ENCODE results near the gene PACRG. TPM values are rescaled to one million over a fixed set of nuclear protein-coding genes. Genes with fewer than 3 reads are reported as not detected.

PACRG gene
- total and polyA plus RNA-seq, 2 experiments from 2014 or later, result 0.17 to 0.68 TPM

DNA sequence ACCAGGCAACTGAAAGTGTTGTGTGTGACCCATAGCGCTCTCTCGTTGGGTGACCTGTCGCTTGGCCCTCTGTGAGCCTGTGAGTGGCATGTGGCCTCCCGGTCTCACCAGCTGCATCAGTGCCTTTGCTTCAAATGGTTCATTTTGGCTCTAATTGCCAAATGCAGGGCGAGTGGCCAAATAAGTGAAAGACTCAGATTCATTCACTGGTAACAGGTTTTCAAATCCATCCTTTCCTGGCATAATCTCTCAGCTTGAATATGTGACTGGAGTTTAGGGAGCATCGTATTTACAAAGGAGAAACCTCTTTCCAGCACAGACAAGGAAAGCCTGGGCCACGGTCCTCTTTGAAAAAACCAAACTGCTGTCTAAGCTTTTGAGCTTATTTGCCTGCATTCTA lies 365.1 kb downstream of the PACRG start (continued):
- TF ChIP-seq, protein P1, sequence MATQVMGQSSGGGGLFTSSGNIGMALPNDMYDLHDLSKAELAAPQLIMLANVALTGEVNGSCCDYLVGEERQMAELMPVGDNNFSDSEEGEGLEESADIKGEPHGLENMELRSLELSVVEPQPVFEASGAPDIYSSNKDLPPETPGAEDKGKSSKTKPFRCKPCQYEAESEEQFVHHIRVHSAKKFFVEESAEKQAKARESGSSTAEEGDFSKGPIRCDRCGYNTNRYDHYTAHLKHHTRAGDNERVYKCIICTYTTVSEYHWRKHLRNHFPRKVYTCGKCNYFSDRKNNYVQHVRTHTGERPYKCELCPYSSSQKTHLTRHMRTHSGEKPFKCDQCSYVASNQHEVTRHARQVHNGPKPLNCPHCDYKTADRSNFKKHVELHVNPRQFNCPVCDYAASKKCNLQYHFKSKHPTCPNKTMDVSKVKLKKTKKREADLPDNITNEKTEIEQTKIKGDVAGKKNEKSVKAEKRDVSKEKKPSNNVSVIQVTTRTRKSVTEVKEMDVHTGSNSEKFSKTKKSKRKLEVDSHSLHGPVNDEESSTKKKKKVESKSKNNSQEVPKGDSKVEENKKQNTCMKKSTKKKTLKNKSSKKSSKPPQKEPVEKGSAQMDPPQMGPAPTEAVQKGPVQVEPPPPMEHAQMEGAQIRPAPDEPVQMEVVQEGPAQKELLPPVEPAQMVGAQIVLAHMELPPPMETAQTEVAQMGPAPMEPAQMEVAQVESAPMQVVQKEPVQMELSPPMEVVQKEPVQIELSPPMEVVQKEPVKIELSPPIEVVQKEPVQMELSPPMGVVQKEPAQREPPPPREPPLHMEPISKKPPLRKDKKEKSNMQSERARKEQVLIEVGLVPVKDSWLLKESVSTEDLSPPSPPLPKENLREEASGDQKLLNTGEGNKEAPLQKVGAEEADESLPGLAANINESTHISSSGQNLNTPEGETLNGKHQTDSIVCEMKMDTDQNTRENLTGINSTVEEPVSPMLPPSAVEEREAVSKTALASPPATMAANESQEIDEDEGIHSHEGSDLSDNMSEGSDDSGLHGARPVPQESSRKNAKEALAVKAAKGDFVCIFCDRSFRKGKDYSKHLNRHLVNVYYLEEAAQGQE (IDR thresholded peaks at IDR 0.05; ENCODE audit: unreplicated experiment), result no peak
- TF ChIP-seq ZNF114 (CRISPR knock-in tag; IDR thresholded peaks at IDR 0.05) (no peak), EZH2phosphoT487 (IDR thresholded peaks at IDR 0.05; ENCODE audit: unreplicated experiment) (no peak)
- TF ChIP-seq, protein P2, sequence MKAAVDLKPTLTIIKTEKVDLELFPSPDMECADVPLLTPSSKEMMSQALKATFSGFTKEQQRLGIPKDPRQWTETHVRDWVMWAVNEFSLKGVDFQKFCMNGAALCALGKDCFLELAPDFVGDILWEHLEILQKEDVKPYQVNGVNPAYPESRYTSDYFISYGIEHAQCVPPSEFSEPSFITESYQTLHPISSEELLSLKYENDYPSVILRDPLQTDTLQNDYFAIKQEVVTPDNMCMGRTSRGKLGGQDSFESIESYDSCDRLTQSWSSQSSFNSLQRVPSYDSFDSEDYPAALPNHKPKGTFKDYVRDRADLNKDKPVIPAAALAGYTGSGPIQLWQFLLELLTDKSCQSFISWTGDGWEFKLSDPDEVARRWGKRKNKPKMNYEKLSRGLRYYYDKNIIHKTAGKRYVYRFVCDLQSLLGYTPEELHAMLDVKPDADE (IDR thresholded peaks at IDR 0.05), result no peak

GRCh38 chr6:163094881-163095280 lies 367.1 kb downstream of the PACRG start:
- H4K20me1 ChIP-seq (replicated peaks; ENCODE audit: insufficient read depth), result no peaks in the 10 kb centered on the region
- no peak overlapping the region for H2AFZ ChIP-seq
- no peaks in the 10 kb centered on the region for H3K27me3 ChIP-seq (ENCODE audit: insufficient read depth)
- DNase-seq (ENCODE audit: low spot score) (no peak), ATAC-seq (no peak)
- no peak overlapping the region for H3K27ac Mint-ChIP-seq
- H3F3A ChIP-seq (replicated peaks; ENCODE audit: low read depth), result no peaks in the 10 kb centered on the region
- H3K4me2 ChIP-seq, result no peak overlapping the region
- no peaks in the 10 kb centered on the region for H3K79me2 ChIP-seq (replicated peaks; ENCODE audit: insufficient read depth)
- H3K9me2 ChIP-seq (ENCODE audit: insufficient read depth), result peaks cover 7% of the 10 kb centered on the region
- peaks cover 29% of the 10 kb centered on the region for H3K4me1 ChIP-seq (ENCODE audit: insufficient read depth)
- H3K36me3 ChIP-seq (ENCODE audit: insufficient read depth), result no peaks in the 10 kb centered on the region; the same call in 1 of the 2 replicates
- H3K4me1 Mint-ChIP-seq, result peaks cover 36% of the 10 kb centered on the region
- no peak overlapping the region for H3K4me3 ChIP-seq
- peaks cover 2% of the 10 kb centered on the region for H3K27me3 Mint-ChIP-seq (ENCODE audit: insufficient read depth, low read depth, poor library complexity)
- H3K4me3 Mint-ChIP-seq, result no peak overlapping the region
- H3K27ac ChIP-seq (ENCODE audit: low read depth), result no peak overlapping the region
- peaks cover 22% of the 10 kb centered on the region; the same call in 2 of the 3 replicates for H3K36me3 Mint-ChIP-seq (ENCODE audit: low read depth)
- peaks cover 18% of the 10 kb centered on the region for H3K9me3 Mint-ChIP-seq
- no peak for TF ChIP-seq EZH2 (IDR thresholded peaks at IDR 0.05; ENCODE audit: low read depth, unreplicated experiment)
- TF ChIP-seq CREB1 (CRISPR knock-in tag; IDR thresholded peaks at IDR 0.05; ENCODE audit: low read depth), result no peak
- TF ChIP-seq, protein P3, sequence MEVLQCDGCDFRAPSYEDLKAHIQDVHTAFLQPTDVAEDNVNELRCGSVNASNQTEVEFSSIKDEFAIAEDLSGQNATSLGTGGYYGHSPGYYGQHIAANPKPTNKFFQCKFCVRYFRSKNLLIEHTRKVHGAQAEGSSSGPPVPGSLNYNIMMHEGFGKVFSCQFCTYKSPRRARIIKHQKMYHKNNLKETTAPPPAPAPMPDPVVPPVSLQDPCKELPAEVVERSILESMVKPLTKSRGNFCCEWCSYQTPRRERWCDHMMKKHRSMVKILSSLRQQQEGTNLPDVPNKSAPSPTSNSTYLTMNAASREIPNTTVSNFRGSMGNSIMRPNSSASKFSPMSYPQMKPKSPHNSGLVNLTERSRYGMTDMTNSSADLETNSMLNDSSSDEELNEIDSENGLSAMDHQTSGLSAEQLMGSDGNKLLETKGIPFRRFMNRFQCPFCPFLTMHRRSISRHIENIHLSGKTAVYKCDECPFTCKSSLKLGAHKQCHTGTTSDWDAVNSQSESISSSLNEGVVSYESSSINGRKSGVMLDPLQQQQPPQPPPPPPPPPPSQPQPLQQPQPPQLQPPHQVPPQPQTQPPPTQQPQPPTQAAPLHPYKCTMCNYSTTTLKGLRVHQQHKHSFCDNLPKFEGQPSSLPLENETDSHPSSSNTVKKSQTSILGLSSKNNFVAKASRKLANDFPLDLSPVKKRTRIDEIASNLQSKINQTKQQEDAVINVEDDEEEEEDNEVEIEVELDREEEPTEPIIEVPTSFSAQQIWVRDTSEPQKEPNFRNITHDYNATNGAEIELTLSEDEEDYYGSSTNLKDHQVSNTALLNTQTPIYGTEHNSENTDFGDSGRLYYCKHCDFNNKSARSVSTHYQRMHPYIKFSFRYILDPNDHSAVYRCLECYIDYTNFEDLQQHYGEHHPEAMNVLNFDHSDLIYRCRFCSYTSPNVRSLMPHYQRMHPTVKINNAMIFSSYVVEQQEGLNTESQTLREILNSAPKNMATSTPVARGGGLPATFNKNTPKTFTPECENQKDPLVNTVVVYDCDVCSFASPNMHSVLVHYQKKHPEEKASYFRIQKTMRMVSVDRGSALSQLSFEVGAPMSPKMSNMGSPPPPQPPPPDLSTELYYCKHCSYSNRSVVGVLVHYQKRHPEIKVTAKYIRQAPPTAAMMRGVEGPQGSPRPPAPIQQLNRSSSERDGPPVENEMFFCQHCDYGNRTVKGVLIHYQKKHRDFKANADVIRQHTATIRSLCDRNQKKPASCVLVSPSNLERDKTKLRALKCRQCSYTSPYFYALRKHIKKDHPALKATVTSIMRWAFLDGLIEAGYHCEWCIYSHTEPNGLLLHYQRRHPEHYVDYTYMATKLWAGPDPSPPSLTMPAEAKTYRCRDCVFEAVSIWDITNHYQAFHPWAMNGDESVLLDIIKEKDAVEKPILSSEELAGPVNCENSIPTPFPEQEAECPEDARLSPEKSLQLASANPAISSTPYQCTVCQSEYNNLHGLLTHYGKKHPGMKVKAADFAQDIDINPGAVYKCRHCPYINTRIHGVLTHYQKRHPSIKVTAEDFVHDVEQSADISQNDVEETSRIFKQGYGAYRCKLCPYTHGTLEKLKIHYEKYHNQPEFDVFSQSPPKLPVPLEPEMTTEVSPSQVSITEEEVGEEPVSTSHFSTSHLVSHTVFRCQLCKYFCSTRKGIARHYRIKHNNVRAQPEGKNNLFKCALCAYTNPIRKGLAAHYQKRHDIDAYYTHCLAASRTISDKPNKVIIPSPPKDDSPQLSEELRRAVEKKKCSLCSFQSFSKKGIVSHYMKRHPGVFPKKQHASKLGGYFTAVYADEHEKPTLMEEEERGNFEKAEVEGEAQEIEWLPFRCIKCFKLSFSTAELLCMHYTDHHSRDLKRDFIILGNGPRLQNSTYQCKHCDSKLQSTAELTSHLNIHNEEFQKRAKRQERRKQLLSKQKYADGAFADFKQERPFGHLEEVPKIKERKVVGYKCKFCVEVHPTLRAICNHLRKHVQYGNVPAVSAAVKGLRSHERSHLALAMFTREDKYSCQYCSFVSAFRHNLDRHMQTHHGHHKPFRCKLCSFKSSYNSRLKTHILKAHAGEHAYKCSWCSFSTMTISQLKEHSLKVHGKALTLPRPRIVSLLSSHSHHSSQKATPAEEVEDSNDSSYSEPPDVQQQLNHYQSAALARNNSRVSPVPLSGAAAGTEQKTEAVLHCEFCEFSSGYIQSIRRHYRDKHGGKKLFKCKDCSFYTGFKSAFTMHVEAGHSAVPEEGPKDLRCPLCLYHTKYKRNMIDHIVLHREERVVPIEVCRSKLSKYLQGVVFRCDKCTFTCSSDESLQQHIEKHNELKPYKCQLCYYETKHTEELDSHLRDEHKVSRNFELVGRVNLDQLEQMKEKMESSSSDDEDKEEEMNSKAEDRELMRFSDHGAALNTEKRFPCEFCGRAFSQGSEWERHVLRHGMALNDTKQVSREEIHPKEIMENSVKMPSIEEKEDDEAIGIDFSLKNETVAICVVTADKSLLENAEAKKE (CRISPR knock-in tag; IDR thresholded peaks at IDR 0.05), result no peak
- TF ChIP-seq POLR2AphosphoS5 (IDR thresholded peaks at IDR 0.05; ENCODE audit: low read depth), result no peak
- no peak for TF ChIP-seq JUNB (IDR thresholded peaks at IDR 0.05; ENCODE audit: unreplicated experiment)
- TF ChIP-seq, protein P4, sequence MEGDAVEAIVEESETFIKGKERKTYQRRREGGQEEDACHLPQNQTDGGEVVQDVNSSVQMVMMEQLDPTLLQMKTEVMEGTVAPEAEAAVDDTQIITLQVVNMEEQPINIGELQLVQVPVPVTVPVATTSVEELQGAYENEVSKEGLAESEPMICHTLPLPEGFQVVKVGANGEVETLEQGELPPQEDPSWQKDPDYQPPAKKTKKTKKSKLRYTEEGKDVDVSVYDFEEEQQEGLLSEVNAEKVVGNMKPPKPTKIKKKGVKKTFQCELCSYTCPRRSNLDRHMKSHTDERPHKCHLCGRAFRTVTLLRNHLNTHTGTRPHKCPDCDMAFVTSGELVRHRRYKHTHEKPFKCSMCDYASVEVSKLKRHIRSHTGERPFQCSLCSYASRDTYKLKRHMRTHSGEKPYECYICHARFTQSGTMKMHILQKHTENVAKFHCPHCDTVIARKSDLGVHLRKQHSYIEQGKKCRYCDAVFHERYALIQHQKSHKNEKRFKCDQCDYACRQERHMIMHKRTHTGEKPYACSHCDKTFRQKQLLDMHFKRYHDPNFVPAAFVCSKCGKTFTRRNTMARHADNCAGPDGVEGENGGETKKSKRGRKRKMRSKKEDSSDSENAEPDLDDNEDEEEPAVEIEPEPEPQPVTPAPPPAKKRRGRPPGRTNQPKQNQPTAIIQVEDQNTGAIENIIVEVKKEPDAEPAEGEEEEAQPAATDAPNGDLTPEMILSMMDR (conservative IDR thresholded peaks at IDR 0.05; ENCODE audit: low read depth in 2 of 2), result no peak
